Hematopoietic multipotent progenitor cell treated with erythropoietin and hydrocortisone succinate and interleukin-3 and kit ligand, for 4 days (in vitro differentiated cells): ENCODE measurements around the gene EXOSC9.

ENCODE experiments used
- DNase-seq: peaks from one replicate; pipeline ENCODE4 v3.0.0-alpha.2; 2015

Gene EXOSC9

DNA sequence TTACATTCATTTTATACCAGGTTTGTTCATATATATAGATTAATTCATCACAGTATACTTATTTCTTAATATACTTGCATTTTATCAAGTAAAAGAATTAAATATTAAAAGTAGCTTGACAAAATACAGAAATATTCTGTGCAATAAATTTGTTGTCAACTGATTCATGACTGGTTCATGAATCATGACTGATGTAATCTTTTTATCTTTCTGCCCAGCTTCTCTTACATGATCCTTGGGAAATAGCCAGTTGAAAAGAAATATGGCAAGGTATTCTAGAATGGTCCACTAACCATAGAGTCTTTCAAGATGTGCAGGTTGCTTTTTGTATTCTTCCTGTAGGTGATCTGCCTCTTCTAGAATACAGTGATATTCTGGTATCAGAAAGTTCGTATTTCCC is 26.7 kb downstream of the EXOSC9 start:
- DNase-seq: no peak

GRCh38 chr4:121829511-121829910 is 28.4 kb downstream of the EXOSC9 start:
- DNase-seq: no peak

DNA sequence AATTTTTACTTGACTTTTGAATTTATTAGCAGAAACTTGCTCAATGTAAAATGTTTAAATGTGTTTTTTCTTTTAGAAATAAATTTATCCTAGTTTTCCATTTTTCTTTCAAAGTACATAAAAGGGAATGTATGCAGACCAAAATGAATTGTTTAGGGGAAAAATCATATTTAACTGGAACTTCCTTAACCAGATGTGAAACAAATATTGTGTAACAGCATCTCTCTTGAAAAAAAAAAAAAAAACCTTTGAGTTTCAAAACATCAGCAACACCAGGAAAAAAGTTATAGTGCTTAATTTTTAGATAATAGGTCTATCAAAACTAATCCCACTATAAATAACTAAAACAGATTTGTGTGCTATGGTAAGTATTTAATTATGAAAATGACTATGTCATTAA is 37.0 kb downstream of the EXOSC9 start:
- DNase-seq: no peak

GRCh38 chr4:121842862-121843261 is 41.7 kb downstream of the EXOSC9 start:
- DNase-seq: no peak

- no peak for DNase-seq
Observed at GRCh38 chr4:121846662-121847061, 45.5 kb downstream of the EXOSC9 start.

DNA sequence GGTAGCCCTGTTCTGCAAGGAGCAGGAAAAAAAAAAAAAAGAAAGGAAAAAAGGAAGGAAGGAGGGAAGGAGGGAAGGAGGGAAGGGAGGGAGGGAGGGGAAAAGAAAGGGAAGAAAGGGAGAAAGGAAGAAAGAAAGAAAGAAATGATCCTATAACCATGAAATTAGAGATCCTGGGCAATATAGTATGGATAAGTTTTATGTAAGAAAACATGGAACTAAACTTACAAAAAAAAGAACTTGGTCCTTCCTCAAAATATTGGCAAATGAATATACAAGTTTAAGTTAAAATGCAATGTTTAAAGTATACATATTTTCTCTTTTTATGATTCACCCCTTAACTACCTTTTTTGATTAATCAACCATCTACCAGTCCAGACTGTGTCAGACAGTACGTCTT is 50.2 kb downstream of the EXOSC9 start:
- DNase-seq: no peak

- no peak for DNase-seq
Observed at GRCh38 chr4:121860121-121860520, 59.0 kb downstream of the EXOSC9 start.

- no peak for DNase-seq
Observed at GRCh38 chr4:121861426-121861825, 60.3 kb downstream of the EXOSC9 start.

- no peak for DNase-seq
Observed at GRCh38 chr4:121863799-121864198, 62.7 kb downstream of the EXOSC9 start.
